BE2C (cell line): ENCODE results near the gene ATN1.

Source experiments
- DNase-seq: peaks from one replicate; pipeline ENCODE4 v3.0.0-alpha.2; 2020
- H3K27me3 ChIP-seq: fragments of 250-450 bp; sonication (Bioruptor Pico); 2 replicates; pipeline ENCODE4 v1.5.1; 2020; ENCODE audit warnings: mild to moderate bottlenecking
- H3K36me3 ChIP-seq: fragments of 250-450 bp; sonication (Bioruptor Pico); 2 replicates; pipeline ENCODE4 v1.5.1; 2020; ENCODE audit warnings: mild to moderate bottlenecking
- H3K4me1 ChIP-seq: fragments of 250-450 bp; sonication (Bioruptor Pico); 2 replicates; pipeline ENCODE4 v1.5.1; 2020
- H3K4me3 ChIP-seq: 2 replicates; pipeline ENCODE4 v1.5.1; 2011; ENCODE audit warnings: low read depth, low read length
- H3K9me3 ChIP-seq: fragments of 250-450 bp; sonication (Bioruptor Pico); 2 replicates; pipeline ENCODE4 v1.5.1; 2020
- TF ChIP-seq, protein P1 (sequence below): IDR thresholded peaks from 2 replicates; pipeline ENCODE4 v1.5.1; 2012; ENCODE audit warnings: mild to moderate bottlenecking, low read depth, low read length

The ATN1 gene

DNA sequence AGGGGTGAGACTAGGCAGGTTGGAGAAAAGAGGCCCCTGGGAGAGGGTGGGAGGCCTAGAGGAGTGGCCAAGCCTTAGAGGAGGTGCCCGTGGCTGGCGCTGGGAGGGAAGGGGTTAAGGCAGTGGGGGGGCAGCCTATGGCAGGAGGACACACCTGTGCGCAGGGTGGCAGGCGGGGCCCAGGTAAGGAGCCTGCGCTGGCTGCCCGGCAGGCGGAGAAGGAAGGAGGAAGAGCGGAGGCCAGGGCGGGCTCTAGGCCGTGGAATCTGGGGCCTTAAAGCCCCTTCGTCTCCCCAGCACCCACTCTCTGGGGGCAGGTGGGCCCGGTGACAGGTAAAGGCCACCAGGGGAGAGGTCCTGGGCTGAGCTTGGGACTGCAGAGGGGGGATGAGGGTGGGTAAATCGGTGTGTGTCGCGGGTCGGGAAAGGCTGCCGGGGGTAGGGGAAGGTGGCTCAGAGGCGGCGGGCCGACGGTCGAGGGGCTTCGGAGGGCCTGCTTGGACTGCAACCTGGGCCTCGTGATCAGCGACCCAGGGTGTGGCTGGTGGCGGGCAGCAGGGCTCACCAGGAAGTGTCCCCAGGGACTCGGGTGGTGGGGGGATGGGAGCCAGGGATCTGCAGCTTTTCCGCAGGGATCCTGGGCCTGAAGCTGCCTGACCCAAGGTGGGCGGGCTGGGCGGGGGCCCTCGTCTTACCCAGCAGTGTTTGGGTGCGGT, 35.4 kb downstream of the ATN1 start:
- Histone ChIP-seq H3K9me3 (no peaks in the 10 kb centered on the region), H3K4me1 (peaks cover 35% of the 10 kb centered on the region), H3K36me3 (peaks cover 38% of the 10 kb centered on the region), H3K4me3 (no peak overlapping the region), H3K27me3 (no peaks in the 10 kb centered on the region)
- DNase-seq, result no peak
- TF ChIP-seq, protein P1, sequence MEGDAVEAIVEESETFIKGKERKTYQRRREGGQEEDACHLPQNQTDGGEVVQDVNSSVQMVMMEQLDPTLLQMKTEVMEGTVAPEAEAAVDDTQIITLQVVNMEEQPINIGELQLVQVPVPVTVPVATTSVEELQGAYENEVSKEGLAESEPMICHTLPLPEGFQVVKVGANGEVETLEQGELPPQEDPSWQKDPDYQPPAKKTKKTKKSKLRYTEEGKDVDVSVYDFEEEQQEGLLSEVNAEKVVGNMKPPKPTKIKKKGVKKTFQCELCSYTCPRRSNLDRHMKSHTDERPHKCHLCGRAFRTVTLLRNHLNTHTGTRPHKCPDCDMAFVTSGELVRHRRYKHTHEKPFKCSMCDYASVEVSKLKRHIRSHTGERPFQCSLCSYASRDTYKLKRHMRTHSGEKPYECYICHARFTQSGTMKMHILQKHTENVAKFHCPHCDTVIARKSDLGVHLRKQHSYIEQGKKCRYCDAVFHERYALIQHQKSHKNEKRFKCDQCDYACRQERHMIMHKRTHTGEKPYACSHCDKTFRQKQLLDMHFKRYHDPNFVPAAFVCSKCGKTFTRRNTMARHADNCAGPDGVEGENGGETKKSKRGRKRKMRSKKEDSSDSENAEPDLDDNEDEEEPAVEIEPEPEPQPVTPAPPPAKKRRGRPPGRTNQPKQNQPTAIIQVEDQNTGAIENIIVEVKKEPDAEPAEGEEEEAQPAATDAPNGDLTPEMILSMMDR, result no peak

DNA sequence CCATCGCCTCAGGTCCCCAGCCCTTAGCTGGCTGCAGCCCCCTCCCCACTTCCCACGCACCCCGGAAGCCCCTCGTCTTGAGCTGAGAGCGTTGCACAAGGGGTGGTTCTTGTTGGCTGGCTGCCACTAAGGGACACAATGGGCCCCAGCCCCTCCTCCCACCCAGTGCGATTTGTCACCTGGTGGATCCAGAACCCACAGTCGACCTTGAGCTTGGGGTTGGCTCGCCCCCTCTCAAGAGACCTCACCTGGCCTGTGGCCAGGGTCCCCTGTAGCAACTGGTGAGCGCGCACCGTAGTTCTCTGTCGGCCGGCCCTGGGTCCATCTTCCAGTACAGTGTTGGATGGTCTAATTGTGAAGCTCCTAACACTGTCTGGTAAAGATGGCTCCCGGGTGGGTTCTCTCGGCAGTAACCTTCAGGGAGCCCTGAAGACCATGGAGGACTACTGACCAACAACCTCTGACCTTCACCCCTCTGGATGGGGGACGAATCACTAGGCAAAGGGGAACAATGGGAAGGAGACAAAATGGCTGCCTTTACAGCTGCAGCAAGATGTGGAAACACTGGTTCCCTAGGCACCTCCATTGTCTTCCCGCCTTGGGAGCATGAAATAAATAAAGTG, 36.1 kb downstream of the ATN1 start:
- H3K36me3 ChIP-seq, result peaks cover 46% of the 10 kb centered on the region
- TF ChIP-seq, protein P1, result no peak
- no peaks in the 10 kb centered on the region for H3K9me3 ChIP-seq
- DNase-seq, result no peak
- peaks cover 35% of the 10 kb centered on the region for H3K4me1 ChIP-seq
- no peaks in the 10 kb centered on the region for H3K27me3 ChIP-seq
- no peak overlapping the region for H3K4me3 ChIP-seq

DNA sequence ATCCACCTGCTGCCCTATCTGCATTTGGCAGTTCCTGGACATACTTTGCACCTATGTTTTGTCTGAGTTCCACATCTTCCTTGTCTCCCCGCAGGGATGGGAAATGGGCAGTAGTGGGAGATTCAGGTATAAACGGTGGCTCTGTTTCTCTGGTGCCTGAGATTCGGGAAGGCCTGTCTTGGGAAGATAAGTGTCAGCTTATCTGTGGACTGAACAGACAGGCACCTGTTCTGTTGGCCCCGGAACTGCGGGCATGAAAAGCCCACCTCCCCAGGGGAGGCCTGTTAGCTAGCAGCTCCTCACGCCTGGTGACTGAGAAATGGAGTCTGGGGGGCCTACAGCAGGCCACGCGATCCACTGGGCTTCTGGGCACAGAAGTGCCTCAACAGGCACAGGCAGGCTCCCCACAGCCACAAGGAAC, 36.9 kb downstream of the ATN1 start:
- Histone ChIP-seq H3K9me3 (no peaks in the 10 kb centered on the region), H3K4me3 (no peak overlapping the region), H3K4me1 (peaks cover 35% of the 10 kb centered on the region), H3K27me3 (no peaks in the 10 kb centered on the region), H3K36me3 (peaks cover 52% of the 10 kb centered on the region)
- no peak for DNase-seq
- TF ChIP-seq, protein P1, result no peak

DNA sequence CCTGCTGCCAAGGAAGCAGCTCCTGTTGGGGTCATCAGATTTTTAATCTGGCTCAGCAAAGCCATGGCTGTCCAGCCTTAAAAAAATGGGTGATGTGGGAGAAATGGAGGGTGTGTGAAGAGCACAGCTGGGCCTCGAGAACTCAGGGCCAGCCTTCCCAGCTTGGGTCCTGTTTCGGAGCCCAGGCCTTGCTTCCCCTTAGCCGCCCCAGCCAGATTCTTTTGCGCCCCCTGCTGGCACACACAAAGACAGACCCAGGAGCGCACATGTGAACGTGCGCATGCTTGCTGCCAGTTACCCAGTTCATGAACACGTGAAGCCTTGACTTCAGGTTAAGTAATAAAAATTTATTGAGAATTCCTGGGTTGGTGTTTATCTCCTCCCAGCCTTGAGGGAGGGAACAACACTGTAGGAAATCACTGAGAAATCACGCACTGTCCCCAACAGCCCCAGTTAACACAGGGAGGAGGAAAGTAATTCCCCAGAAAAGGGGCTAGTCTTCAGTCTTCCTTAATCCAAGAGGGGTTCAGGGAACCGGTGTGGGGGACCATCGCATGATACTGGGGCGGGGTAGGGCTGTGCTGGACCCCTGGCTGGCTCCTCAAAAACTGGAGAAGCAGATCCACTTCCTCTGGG, 37.4 kb downstream of the ATN1 start:
- TF ChIP-seq, protein P1, result peak; percentile 94
- Histone ChIP-seq H3K9me3 (no peaks in the 10 kb centered on the region), H3K4me1 (peaks cover 35% of the 10 kb centered on the region), H3K4me3 (no peak overlapping the region), H3K36me3 (peaks cover 54% of the 10 kb centered on the region), H3K27me3 (no peaks in the 10 kb centered on the region)
- peak; percentile 91 for DNase-seq

DNA sequence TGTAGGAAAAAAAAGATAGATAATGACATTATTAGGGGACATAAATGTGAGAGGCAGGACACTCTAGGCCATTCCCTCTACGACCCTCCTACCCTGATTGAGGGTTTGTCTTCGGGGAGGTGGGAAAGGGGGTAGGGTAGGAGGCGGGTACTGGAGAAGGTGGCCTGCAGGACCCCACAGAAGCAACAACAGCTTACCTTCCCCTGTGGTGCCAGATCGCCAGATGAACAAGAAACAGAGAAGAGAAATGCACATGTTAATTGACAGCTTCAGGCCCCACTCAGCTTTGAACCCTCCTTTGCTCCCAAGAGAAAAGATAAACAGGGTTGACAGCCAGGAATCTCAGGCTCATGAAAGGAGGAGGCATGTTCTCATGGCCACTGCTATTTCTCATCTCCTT, 38.0 kb downstream of the ATN1 start:
- Histone ChIP-seq H3K9me3 (no peaks in the 10 kb centered on the region), H3K36me3 (peaks cover 54% of the 10 kb centered on the region), H3K27me3 (no peaks in the 10 kb centered on the region), H3K4me1 (peaks cover 35% of the 10 kb centered on the region), H3K4me3 (no peak overlapping the region)
- TF ChIP-seq, protein P1, result no peak
- DNase-seq, result no peak

DNA sequence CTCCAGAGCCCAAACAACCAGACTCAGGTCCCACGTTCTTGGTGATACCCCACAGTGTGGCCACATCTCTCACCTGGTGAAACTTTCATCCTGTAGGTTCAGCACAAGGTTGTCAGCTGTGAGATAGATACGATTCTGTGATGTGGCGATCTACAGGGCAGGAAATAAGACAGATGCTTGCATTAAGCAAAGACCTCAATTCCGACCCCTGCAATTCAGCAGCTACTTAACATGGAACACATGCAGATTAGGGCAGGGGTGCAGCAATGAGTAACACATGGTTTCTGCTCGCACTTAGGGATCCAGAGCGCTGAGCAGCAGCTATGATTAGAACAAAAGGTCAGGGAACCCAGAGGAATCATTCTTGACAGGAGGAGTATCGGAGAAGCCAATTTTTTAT, 38.6 kb downstream of the ATN1 start:
- Histone ChIP-seq H3K4me3 (no peak overlapping the region), H3K27me3 (no peaks in the 10 kb centered on the region), H3K36me3 (peaks cover 54% of the 10 kb centered on the region), H3K9me3 (no peaks in the 10 kb centered on the region), H3K4me1 (peaks cover 29% of the 10 kb centered on the region)
- no peak for DNase-seq
- TF ChIP-seq, protein P1, result no peak
